Glomerular endothelial cell (primary cell): ENCODE data around the gene DKC1. TPM values are rescaled to one million over a fixed set of nuclear protein-coding genes. Genes with fewer than 3 reads are reported as not detected.

Experiments
- DNase-seq: peaks from one replicate; pipeline ENCODE4 v3.0.0-alpha.2; 2011; ENCODE audit warnings: low read depth, low spot score; ENCODE audit errors: extremely low read depth
- total RNA-seq: library from RNA; depleted of rRNA; stranded (reverse); fragments of >200 nt; gene quantifications from 2 replicates; pipeline ENCODE4 v1.2.3, GENCODE V29; 2015

DKC1 gene
- 26.4 and 38.0 TPM in 2 replicates for total RNA-seq

DNA sequence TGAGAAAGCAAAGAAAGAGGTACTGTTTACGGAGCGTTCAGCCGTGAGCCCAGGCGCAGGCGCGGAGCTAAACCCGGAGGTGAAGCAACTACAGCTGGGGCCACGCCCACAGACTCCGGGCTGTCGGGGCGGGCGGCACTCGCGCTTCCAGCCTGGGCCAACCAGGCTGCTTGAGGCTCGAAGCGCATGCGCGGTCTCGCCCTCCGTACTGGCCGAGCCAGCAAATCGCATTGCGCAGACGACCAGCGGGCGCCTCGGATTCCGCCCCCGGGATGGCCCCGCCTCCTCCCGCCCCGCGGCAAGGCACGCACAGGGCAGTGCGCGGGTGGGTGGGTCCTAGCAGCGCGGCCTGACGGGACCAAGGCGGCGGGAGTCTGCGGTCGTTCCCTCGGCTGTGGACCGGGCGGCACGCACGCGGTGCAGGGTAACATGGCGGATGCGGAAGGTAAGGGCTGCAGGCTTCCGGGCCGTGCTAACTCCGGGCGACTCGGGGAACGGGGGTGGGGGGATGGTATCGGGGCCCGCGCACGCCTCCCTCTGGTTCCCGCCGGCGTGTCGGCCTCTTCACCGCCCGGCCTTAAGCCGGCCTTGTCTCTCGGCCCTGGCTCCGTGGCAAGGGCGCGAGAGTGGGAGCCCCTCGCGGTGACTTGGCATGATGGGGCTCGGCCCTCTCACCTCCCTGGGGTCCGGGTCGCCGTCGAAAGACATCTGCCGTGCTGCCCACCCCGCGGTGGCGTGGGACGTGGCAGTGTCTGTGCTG lies at the start of gene DKC1:
Gene DKC1, plus strand, starts transcription at position 328 of the 760 bp plus-strand sequence. Its CDS starts 102 bp downstream, at position 430.
- DNase-seq, result peak; percentile 36

- DNase-seq, result no peak
These were observed 47.7 kb upstream of the DKC1 start for GRCh38 chrX:154714925-154715324.

GRCh38 chrX:154715825-154716224 lies 46.8 kb upstream of the DKC1 start:
- no peak for DNase-seq

- DNase-seq, result no peak
These were observed 44.8 kb upstream of the DKC1 start for GRCh38 chrX:154717824-154718223.

- DNase-seq, result no peak
These were observed 44.0 kb upstream of the DKC1 start for GRCh38 chrX:154718616-154719015.

GRCh38 chrX:154719132-154719675 lies 43.5 kb upstream of the DKC1 start:
- DNase-seq, result no peak

DNA sequence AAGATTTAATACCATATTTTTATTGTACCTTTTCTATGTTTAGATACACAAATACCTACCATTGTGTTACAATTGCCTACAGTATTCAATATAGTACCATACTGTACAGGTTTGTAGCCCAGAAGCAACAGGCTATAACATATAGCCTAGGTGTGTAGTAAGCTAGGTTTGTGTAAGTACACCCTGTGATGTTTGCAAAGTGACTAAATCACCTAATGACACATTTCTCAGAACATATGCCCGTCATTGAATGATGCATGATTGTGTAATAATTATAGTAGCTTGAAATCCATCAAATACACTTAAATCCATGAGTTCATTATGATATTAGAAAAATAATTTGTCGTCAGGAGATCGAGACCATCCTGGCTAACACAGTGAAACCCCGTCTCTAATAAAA lies 42.6 kb upstream of the DKC1 start:
- no peak for DNase-seq

GRCh38 chrX:154721155-154721554 lies 41.5 kb upstream of the DKC1 start:
- DNase-seq, result no peak

DNA sequence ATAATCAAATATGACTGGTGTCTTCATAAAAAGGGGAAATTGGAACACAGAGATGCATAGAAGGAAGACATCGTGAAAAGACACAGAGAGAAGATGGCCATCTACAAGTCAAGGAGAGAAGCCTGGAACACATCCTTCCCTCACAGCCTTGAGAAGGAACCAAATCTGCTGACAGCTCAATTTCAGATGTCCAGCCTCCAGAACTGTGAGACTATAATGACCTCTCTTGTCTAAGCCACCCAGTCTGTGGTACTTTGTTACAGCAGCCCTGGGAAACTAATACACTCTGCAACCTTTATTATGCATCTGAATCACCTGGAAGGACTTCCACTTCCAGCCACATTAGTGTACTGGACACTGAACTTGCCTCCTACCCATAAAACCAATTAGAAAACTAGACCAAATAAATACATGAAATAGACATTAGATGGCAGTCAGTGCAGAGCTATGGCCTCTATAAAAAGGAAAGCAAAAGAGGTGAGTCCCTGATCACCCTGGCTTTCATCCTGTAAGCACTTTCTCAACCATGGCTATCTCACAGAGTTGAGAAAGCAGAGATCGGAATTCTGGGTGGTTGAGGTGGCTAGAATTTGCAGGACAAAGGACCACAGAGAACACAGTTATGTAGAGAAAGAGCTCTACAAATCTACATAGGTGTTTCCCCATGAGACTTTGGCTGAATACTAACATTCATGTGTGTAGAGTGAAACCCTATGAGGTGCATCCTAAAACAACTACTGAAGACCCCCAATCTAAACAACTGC lies 37.5 kb upstream of the DKC1 start:
- DNase-seq, result no peak

DNA sequence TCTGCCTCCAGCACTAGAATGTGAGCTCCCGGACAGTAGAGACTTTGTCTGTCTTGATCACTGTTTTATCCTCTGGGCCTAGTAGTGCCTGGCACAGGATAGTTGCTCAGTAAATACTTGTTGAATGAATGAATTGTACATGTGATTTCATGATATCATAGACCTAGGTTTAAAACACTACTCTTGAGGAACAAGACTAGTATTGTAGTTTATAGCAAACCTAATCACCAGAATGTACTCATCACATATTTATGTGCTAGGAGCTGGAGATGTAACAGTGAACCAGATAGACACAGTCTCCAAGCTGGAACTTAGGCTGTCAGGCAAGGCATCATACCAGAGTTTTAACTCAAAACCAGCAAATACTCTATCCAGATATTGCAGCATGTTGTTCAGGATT lies 35.2 kb upstream of the DKC1 start:
- DNase-seq, result no peak

GRCh38 chrX:154727871-154728270 lies 34.8 kb upstream of the DKC1 start:
- DNase-seq, result no peak

DNA sequence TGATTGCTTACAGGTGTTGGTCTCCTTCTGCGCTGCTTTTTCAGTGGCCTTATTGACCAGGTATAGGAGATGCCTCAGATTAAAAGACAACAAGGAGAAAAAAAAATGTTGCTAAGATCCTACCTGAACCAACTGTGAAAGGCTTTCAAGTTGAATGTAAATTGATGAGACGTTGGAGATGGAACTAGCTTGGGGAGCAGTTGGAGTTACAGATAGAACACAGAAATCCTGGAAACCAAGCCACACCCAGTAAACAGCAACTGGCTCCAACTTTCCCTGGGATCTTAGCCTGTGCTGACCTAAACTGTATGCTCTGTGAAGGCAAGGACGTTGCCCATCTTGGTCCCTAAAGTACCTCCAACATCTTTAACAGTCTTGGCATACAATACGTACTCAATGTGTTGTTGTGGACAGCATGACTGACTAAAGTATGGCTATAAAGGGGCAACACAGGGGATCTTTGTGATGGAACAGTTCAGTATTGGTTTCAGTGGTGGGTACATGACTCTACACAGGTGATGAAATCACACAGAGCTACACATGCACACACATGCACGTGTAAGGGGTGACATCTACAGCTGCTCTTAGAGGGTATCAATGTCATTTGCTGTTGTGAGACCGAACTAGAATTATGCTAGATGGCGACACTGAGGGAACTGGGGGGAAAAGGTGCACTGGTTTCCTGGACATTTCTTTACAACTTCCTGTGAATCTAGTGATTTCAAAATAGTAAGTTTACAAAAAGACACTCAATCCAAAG lies 34.1 kb upstream of the DKC1 start:
- DNase-seq, result no peak

DNA sequence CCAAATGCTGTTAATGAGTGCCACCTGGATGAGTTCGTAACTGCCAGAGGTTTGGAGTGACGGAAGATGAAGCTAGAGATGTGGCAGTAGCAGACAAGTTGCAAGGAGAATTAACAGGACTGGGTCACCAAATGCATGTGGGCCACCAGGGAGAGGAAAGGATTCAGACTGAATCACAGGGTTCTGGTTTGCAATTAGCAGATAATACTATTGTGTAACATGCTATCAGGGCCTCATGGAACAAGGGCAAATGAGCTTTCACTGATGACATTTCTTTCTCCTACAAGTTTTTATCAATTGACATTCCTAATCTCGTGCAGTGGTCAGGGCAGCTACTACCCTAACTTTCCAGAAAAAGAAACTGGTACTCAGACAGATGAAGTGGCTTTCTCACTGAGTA lies 33.2 kb upstream of the DKC1 start:
- no peak for DNase-seq

DNA sequence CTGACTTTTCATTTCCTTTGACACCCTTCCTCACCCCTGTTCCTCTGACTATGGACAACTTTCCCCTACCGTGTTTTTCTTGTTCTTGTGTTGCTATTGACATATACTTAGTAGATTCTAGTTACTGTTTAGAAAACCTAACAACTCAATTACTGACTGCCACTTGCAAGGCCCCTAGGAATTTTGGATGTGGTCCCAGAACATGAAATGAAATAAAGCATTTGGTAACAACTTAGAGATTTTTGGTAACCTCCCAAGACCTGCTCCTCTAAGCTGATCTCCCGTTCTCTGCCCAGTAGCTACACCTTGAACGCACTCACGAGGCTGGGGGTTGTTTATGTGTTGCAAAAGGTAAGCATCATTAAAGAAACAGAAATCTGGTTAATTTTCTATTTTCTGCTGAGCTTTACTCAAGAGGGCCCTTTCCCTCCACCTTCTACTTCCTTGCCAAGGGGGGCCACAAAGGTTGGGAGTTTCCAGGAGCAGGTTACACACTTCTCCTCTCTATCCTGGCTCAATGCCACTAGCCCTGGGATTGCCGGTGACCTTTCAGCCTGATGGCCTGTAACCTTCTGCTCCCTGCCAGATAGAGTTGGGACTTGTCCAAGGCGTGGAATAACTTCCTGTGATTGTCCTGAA lies 32.3 kb upstream of the DKC1 start:
- no peak for DNase-seq

GRCh38 chrX:154731184-154731583 lies 31.5 kb upstream of the DKC1 start:
- no peak for DNase-seq

DNA sequence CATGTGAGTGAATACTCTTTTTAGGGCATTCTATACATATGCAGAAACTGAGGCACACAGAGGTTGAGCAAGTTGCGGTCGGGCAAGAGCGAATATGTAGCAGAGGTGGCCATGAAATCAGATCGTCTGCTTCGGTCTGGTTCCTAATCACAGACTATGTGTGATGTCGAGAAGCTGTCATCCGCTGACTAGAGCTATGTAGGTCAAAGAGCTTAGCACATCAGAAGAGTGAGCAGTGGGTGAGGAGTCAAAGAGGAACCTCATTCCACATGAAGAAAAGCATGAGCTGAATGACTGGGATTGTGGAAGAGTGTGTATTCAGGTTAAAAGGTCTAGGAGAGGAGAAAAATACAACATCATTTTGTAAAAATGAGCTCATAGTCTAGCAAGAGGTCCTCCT lies 30.8 kb upstream of the DKC1 start:
- no peak for DNase-seq

- no peak for DNase-seq
These were observed 30.1 kb upstream of the DKC1 start for GRCh38 chrX:154732421-154733065.

GRCh38 chrX:154733066-154733425 lies 29.6 kb upstream of the DKC1 start:
- no peak for DNase-seq

DNA sequence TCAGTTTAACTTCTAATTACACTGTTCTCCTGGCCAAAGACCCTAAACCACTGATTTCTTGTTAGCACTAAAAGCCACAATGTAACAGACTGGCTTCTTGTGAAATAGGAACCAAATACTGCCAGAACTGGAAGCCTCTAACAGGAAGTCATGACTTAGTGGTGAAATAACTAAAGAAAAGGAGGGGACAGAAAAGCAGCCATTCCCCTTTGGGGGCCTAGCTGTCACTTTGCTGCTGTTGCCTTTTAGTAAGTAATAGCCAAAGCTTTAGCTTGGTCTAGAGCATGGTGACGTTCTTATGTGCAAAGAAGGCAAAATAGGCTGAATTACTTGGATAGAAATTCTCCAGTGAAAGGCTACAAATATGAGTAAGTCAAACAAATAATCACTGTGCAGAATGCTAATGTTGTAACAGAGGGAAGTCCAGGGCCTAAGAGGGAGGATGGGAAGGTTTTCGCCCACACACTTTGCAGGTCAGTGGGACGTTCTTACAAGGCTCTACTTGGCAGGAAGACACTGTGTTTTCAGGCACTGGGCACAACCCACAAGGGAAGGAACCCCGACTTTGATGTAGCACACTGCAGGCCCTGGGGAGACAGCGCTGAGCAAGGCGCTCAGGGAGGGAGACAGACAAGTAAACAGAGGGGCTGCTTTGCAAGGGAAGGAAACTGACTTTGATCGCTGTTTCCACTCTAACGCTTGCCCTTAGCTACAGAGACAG lies 28.4 kb upstream of the DKC1 start:
- no peak for DNase-seq
